Neural progenitor cell (in vitro differentiated cells): Measurements from ENCODE around the gene PPP4R3B. TPM values are rescaled to one million over a fixed set of nuclear protein-coding genes. Genes with fewer than 3 reads are reported as not detected.

ENCODE experiments used
- DNase-seq: peaks from one replicate; pipeline ENCODE4 v3.0.0-alpha.2; 2016; ENCODE audit warnings: low spot score
- H2AFZ ChIP-seq: fragments of 200-600 bp; sonication (generic); replicated peaks from 2 replicates; pipeline ENCODE4 v1.6.1; 2016; ENCODE audit warnings: antibody characterized with exemption
- H3F3A ChIP-seq: fragments of 200-600 bp; sonication (generic); 2 replicates; pipeline ENCODE4 v1.6.1; 2016; ENCODE audit warnings: antibody characterized with exemption, low read depth
- H3K27ac ChIP-seq: fragments of 200-600 bp; sonication (generic); 2 replicates; pipeline ENCODE4 v1.5.1; 2016; ENCODE audit warnings: mild to moderate bottlenecking
- H3K27me3 ChIP-seq: fragments of 200-600 bp; sonication (generic); 2 replicates; pipeline ENCODE4 v1.6.1; 2016; ENCODE audit warnings: mild to moderate bottlenecking, moderate library complexity
- H3K36me3 ChIP-seq: fragments of 200-600 bp; sonication (generic); 2 replicates; pipeline ENCODE4 v1.5.1; 2016
- H3K4me1 ChIP-seq: fragments of 200-600 bp; sonication (generic); 2 replicates; pipeline ENCODE4 v1.6.1; 2016; ENCODE audit warnings: mixed run types
- H3K4me2 ChIP-seq: fragments of 200-600 bp; sonication (generic); 2 replicates; pipeline ENCODE4 v1.6.1; 2016
- H3K4me3 ChIP-seq: fragments of 200-600 bp; sonication (generic); 2 replicates; pipeline ENCODE4 v1.5.1; 2016
- H3K79me2 ChIP-seq: fragments of 200-600 bp; sonication (generic); 2 replicates; pipeline ENCODE4 v1.6.1; 2016; ENCODE audit warnings: low read depth
- H3K9ac ChIP-seq: fragments of 200-600 bp; sonication (generic); 2 replicates; pipeline ENCODE4 v1.6.1; 2016
- H3K9me3 ChIP-seq: fragments of 200-600 bp; sonication (generic); 2 replicates; pipeline ENCODE4 v1.5.1; 2016; ENCODE audit warnings: low read depth
- H4K20me1 ChIP-seq: fragments of 200-600 bp; sonication (generic); 2 replicates; pipeline ENCODE4 v1.6.1; 2016; ENCODE audit warnings: low read depth
- H3K27ac Mint-ChIP-seq: 3 replicates; pipeline ENCODE4 v1.8.0; 2021; ENCODE audit warnings: mixed read lengths
- H3K27me3 Mint-ChIP-seq: 2 replicates; pipeline ENCODE4 v1.8.0; 2022; ENCODE audit warnings: low read depth, mild to moderate bottlenecking, inconsistent platforms, moderate library complexity, mixed read lengths; ENCODE audit not compliant: insufficient read depth
- H3K36me3 Mint-ChIP-seq: 3 replicates; pipeline ENCODE4 v1.8.0; 2021; ENCODE audit warnings: mixed read lengths
- H3K4me1 Mint-ChIP-seq: 3 replicates; pipeline ENCODE4 v1.8.0; 2021; ENCODE audit warnings: mixed read lengths
- H3K4me3 Mint-ChIP-seq: 3 replicates; pipeline ENCODE4 v1.8.0; 2021; ENCODE audit warnings: mild to moderate bottlenecking, moderate library complexity, mixed read lengths
- H3K9me3 Mint-ChIP-seq: 3 replicates; pipeline ENCODE4 v1.8.0; 2020; ENCODE audit warnings: mixed read lengths
- EZH2 ChIP-seq: fragments of 200-600 bp; sonication (generic); IDR thresholded peaks from 2 replicates; pipeline ENCODE4 v1.6.1; 2017; ENCODE audit warnings: antibody characterized with exemption, mild to moderate bottlenecking, moderate library complexity
- EZH2phosphoT487 ChIP-seq: fragments of 200-600 bp; sonication (generic); IDR thresholded peaks from 2 replicates; pipeline ENCODE4 v1.6.1; 2017; ENCODE audit warnings: antibody characterized with exemption
- total RNA-seq: library from RNA; depleted of rRNA; stranded (reverse); fragments of >200 nt; gene quantifications from 2 replicates; pipeline ENCODE4 v1.2.3, GENCODE V29; 2015; ENCODE audit warnings: low replicate concordance
- TF ChIP-seq, protein P1 (sequence below): fragments of 200-600 bp; sonication (generic); IDR thresholded peaks from 2 replicates; pipeline ENCODE4 v1.5.1; 2017; ENCODE audit warnings: antibody characterized with exemption, mild to moderate bottlenecking

Gene PPP4R3B
- total RNA-seq, 1 donor from 2014 or later = 71.2 TPM

DNA sequence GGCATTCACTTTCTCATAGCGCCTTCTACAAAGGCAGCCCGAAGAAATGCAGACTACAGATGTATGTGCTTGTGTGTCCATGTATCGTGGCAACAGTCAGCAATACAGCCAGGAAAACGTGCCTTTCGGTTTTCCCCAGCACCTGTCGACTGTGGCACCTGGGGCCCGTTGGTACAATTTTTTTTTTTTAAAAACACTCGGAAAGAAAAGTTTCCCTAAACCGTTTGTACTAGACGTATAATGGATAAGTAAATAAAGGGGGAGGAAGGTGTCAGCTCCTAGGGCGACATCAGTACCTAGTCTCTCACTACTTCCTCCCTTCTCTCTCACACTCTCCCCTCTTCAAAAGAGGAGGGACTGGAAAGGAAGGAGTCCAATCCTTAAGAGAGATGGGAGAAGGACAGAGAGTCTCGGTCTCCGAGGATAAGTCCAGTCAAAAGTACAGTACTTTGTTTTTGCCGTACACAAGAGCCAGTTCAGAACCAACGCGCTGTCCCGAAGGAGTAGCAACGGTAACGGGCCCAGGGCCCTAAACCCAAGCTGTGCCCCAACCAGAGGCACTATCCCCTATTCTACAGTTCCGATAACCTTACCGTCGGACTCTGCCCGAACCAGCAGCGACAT, 759 bp downstream of the PPP4R3B start:
- Mint-ChIP-seq H3K4me3 (no peak overlapping the region), H3K9me3 (no peaks in the 10 kb centered on the region), H3K27ac (no peak overlapping the region), H3K36me3 (peaks cover 14% of the 10 kb centered on the region), H3K27me3 (peaks cover 2% of the 10 kb centered on the region), H3K4me1 (peaks cover 21% of the 10 kb centered on the region)
- DNase-seq = peak; percentile 46
- Histone ChIP-seq H3K27ac (peak overlapping the region; percentile 93), H3F3A (peaks cover 16% of the 10 kb centered on the region), H2AFZ (peak overlapping the region; percentile 85), H3K79me2 (peaks cover 94% of the 10 kb centered on the region), H3K27me3 (no peaks in the 10 kb centered on the region), H3K4me1 (peaks cover 14% of the 10 kb centered on the region), H3K36me3 (peaks cover 24% of the 10 kb centered on the region), H3K9me3 (no peaks in the 10 kb centered on the region), H3K9ac (peak overlapping the region; percentile 98), H3K4me2 (peak overlapping the region; percentile 76), H3K4me3 (peak overlapping the region; percentile 97), H4K20me1 (peaks cover 26% of the 10 kb centered on the region)
- no peak for TF ChIP-seq EZH2phosphoT487
- TF ChIP-seq EZH2 = no peak
- TF ChIP-seq, protein P1, sequence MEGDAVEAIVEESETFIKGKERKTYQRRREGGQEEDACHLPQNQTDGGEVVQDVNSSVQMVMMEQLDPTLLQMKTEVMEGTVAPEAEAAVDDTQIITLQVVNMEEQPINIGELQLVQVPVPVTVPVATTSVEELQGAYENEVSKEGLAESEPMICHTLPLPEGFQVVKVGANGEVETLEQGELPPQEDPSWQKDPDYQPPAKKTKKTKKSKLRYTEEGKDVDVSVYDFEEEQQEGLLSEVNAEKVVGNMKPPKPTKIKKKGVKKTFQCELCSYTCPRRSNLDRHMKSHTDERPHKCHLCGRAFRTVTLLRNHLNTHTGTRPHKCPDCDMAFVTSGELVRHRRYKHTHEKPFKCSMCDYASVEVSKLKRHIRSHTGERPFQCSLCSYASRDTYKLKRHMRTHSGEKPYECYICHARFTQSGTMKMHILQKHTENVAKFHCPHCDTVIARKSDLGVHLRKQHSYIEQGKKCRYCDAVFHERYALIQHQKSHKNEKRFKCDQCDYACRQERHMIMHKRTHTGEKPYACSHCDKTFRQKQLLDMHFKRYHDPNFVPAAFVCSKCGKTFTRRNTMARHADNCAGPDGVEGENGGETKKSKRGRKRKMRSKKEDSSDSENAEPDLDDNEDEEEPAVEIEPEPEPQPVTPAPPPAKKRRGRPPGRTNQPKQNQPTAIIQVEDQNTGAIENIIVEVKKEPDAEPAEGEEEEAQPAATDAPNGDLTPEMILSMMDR = no peak

- H3K9me3 ChIP-seq = no peaks in the 10 kb centered on the region
- no peaks in the 10 kb centered on the region for H3K27me3 ChIP-seq
- H3K4me1 Mint-ChIP-seq = peaks cover 8% of the 10 kb centered on the region
- H3K4me3 ChIP-seq = no peak overlapping the region
- DNase-seq = no peak
- TF ChIP-seq EZH2 = no peak
- TF ChIP-seq, protein P1 = no peak
- TF ChIP-seq EZH2phosphoT487 = no peak
- no peak overlapping the region for H3K27ac ChIP-seq
- peaks cover 69% of the 10 kb centered on the region for H3K79me2 ChIP-seq
- H3K27ac Mint-ChIP-seq = no peak overlapping the region
- no peak overlapping the region for H3K4me3 Mint-ChIP-seq
- peaks cover 24% of the 10 kb centered on the region for H3K36me3 ChIP-seq
- H3K4me1 ChIP-seq = peaks cover 8% of the 10 kb centered on the region
- no peak overlapping the region for H2AFZ ChIP-seq
- no peak overlapping the region for H3K4me2 ChIP-seq
- peaks cover 10% of the 10 kb centered on the region for H3F3A ChIP-seq
- H4K20me1 ChIP-seq = peaks cover 23% of the 10 kb centered on the region
- H3K36me3 Mint-ChIP-seq = peaks cover 18% of the 10 kb centered on the region
- no peak overlapping the region for H3K9ac ChIP-seq
- no peaks in the 10 kb centered on the region for H3K27me3 Mint-ChIP-seq
- no peaks in the 10 kb centered on the region for H3K9me3 Mint-ChIP-seq
These were observed 5.4 kb downstream of the PPP4R3B start for GRCh38 chr2:55611997-55612396.

DNA sequence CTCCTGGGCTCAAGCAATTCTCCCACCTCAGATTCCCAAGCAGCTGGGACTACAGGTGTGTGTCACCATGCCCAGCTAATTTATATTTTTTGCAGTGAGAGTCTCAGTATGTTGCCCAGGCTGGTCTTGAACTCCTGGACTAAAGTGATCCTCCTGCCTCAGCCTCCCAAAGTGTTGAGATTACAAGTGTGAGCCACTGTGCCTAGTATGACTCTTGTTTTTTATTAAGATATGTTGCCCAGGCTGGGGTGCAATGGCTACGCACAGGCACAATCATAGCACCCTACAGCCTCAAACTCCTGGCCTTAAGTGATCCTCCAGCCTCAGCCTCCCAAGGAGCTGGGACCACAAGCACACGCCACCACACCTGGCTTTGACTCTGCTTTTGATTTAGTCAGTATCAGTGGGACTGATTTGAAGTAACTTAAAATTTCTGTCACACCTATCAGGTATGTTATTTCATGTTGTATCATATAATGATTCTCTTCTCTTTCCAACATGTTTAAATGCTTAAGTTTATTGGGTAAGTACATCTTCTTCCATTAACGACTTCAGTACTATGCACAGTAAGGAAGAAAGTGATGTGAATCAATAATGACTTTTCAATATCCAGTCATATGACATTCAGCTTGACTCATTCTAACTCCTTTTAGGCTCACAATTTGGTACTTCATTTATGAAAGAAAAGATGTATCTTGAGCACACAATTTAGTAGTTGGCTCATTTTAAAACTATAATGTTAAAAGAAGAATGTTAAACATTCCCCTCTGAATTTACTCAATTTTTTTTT, 6.3 kb downstream of the PPP4R3B start:
- peaks cover 4% of the 10 kb centered on the region for H3F3A ChIP-seq
- peaks cover 8% of the 10 kb centered on the region for H3K4me1 Mint-ChIP-seq
- no peak overlapping the region for H2AFZ ChIP-seq
- TF ChIP-seq EZH2phosphoT487 = no peak
- no peak for TF ChIP-seq EZH2
- TF ChIP-seq, protein P1 = no peak
- peaks cover 66% of the 10 kb centered on the region for H3K79me2 ChIP-seq
- no peak overlapping the region for H3K9ac ChIP-seq
- no peak for DNase-seq
- H3K4me3 ChIP-seq = no peak overlapping the region
- no peaks in the 10 kb centered on the region for H3K9me3 Mint-ChIP-seq
- H3K27me3 ChIP-seq = no peaks in the 10 kb centered on the region
- H3K4me2 ChIP-seq = no peak overlapping the region
- H3K36me3 ChIP-seq = peaks cover 24% of the 10 kb centered on the region
- no peak overlapping the region for H3K27ac Mint-ChIP-seq
- H3K4me1 ChIP-seq = peaks cover 8% of the 10 kb centered on the region
- H3K27me3 Mint-ChIP-seq = no peaks in the 10 kb centered on the region
- H3K9me3 ChIP-seq = no peaks in the 10 kb centered on the region
- H3K27ac ChIP-seq = no peak overlapping the region
- peaks cover 15% of the 10 kb centered on the region for H4K20me1 ChIP-seq
- H3K4me3 Mint-ChIP-seq = no peak overlapping the region
- H3K36me3 Mint-ChIP-seq = peaks cover 18% of the 10 kb centered on the region
